GM19452 (cell line): ENCODE data around the gene ZBTB42.
"Not testable (repeated sequence)": the region's sequence is repeated elsewhere in the genome, so short reads cannot be mapped to it uniquely, and the experiment has no call there.

Experiments used
- ATAC-seq: cut with Tn5 transposase; IDR thresholded peaks from one replicate; pipeline ENCODE4 v1.9.1; 2021; ENCODE audit not compliant: unreplicated experiment

The ZBTB42 gene

GRCh38 chr14:104806625-104807465, 5.9 kb downstream of the ZBTB42 start:
- no peak for ATAC-seq

GRCh38 chr14:104808456-104808855, 7.6 kb downstream of the ZBTB42 start:
- no peak for ATAC-seq

- ATAC-seq: no peak
These were observed 9.4 kb downstream of the ZBTB42 start for GRCh38 chr14:104810316-104810715.

DNA sequence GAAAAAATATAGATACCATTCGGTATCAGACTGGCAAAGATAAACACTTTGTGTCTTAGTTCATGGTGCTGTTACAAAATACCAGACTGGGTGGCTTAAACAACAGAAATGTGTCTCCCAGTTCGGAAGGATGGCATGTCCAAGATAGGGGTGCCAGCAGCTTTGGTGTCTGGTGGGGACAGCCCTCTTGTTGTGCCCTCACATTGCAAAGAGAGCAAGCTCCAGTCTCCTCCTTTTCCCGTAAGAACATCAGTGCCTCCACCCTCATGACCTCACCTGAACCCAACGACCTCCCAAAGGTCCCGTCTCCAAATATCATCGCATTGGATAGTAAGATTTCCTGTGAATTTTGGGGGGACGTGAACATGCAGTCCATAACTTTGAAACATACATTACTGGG, 12.4 kb downstream of the ZBTB42 start:
- no peak for ATAC-seq

DNA sequence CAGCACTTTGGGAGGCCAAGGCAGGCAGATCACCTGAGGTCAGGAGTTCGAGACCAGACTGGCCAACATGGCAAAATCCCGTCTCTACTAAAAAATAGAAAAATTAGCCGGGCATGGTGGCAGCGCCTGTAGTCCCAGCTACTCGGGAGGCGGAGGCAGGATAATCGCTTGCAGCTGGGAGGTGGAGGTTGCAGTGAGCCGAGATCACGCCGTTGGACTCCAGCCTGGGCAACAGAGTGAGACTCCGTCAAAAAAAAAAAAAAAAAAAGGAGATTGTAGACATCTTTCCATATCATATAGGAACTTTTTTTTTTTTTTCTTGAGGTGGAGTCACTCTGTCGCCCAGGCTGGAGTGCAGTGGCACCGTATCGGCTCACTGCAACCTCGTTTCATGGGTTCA, 13.8 kb downstream of the ZBTB42 start:
- ATAC-seq: not testable (repeated sequence)

DNA sequence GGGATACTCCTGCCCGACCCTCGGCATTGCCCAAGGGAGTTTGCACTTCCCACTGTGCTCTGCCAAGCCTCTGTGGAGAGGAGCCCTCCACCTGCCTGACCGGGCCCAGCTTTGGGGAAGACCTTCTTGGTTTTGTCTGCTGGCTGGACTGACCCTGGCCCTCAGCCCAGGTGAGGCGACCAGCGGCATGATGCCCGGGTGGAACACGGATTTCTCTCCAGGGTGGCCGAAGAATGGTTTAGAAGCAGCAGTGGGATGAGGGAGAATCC, 15.6 kb downstream of the ZBTB42 start:
- peak; percentile 2 for ATAC-seq

DNA sequence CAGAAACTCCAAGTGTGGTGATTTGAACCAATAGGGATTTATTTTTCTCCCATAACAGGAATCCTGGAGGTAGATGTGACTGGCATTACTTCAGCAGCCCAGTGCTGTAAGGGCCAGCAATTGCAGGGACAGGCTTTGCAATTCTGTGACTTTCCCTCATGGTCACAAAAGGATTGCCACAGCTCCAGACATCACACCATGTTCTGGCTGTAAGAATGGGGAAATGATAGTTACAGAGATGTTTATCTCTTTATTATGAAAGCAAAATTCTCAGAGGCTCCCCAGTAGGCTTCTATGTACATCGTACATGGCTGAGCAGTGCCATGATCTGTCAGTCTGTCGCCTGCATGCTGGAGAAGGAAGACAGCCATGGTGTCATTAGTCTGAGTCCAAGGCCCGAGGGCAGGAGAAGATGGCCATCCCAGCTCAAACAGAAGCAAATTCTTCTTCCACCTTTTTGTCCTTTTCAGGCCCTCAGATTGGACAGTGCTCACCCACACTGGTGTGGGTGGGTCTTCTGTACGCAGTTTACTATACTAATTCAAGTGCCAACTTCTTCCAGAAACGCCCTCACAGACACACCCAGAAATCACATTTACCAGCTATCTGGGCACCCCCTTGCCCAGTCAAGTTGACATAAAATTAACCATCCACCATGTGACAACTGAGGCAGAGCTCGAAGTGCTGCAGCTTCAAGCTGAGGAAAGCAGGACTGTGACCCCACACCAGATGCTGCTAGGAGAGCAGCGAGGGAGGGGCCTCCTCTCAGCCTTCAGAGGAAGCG, 17.2 kb downstream of the ZBTB42 start:
- ATAC-seq: no peak

GRCh38 chr14:104818714-104819161, 17.8 kb downstream of the ZBTB42 start:
- ATAC-seq: no peak

DNA sequence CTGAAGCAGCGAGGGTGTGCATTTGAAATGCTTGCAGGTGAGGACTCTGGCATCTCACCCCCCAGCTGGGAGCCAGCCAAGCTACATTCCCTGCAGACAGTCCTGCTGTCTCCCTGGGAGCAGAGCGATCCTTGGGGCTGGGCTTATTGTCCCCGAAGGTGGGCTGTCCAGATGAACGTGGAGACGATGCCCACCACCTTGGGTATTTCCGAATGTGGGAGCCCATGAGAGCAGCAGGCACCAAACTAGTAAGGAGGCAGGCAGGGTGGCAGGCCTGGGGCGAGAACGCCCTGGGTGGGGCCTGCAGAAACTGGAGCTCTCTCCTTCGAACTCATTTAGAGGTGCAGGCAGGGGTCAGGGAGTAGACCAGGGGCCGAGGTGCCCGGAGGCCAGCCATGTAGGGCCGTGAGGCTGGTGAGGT, 18.5 kb downstream of the ZBTB42 start:
- ATAC-seq: no peak

GRCh38 chr14:104820669-104821228, 19.8 kb downstream of the ZBTB42 start:
- ATAC-seq: no peak

GRCh38 chr14:104821229-104821945, 20.5 kb downstream of the ZBTB42 start:
- no peak for ATAC-seq

- ATAC-seq: no peak
These were observed 21.2 kb downstream of the ZBTB42 start for GRCh38 chr14:104821971-104822608.

DNA sequence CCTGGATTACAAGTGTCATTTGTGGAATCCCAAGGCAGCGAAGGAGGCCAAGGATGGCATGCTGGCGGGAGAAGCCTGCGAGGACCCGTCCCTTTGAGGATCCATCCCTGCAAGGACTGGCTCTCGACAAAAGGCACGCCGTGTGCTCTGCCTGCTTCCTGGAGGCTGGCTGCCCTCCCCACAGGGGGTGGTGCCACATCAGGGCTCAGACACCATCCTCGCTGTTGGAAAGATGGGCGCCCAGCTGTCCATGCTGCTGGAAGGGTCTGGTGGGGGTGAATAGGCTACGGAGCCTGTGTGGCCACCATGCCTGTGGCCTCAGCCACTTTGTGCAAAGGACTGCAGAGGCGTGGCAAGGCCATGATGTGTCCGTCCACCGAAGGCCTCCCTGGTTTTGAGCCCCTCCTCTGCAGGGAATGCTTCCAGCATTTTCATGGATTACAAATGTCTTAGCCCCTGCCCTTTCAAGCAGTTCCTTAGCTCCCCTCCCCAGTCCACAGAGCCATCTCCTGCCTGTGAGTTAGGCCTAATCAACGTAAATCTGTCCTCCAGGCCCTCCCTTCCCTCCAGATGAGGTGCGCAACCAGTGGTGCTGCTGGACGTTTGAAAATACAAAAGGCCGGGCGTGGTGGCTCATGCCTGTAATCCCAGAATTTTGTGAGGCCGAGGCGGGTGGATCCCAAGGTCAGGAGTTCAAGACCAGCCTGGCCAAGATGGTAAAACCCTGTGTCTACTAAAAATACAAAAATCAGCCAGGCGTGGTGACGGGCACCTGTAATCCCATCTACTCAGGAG, 22.1 kb downstream of the ZBTB42 start:
- no peak for ATAC-seq

GRCh38 chr14:104824353-104824997, 23.6 kb downstream of the ZBTB42 start:
- no peak for ATAC-seq

DNA sequence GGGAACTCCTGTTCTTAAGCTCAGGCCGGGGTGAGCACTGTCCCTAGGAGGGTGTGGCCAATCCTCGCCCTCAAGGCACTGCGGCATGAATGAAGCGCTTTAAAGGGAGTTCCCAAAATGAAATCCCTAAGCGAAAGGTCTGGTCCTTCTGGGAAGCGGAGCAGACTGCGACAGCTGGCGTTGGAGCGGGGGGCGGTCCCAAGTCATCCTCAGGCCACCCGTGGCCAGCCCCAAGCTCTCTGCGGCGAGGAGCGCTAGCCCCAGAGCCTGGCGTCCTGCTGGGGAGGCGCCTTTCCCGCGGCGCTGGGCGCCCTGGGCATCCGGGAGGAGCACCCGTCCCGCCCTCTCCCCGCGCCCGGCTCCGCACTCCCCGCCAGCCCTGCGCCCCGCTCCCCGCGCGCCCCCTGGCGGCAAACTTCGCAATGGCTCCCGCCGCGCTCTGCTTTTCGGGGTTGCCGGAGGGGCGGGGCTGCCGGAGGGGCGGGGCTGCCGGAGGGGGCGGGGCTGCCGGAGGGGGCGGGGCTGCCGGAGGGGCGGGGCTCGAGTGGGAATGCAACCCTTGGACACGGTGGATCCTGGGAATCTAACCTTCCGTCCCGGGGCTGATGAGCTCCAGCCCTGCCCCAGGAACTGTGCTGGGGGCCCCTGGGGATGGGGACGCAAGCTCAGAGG, 25.4 kb downstream of the ZBTB42 start:
- peak; percentile 82 for ATAC-seq

- ATAC-seq: no peak
These were observed 25.9 kb downstream of the ZBTB42 start for GRCh38 chr14:104826861-104827176.

DNA sequence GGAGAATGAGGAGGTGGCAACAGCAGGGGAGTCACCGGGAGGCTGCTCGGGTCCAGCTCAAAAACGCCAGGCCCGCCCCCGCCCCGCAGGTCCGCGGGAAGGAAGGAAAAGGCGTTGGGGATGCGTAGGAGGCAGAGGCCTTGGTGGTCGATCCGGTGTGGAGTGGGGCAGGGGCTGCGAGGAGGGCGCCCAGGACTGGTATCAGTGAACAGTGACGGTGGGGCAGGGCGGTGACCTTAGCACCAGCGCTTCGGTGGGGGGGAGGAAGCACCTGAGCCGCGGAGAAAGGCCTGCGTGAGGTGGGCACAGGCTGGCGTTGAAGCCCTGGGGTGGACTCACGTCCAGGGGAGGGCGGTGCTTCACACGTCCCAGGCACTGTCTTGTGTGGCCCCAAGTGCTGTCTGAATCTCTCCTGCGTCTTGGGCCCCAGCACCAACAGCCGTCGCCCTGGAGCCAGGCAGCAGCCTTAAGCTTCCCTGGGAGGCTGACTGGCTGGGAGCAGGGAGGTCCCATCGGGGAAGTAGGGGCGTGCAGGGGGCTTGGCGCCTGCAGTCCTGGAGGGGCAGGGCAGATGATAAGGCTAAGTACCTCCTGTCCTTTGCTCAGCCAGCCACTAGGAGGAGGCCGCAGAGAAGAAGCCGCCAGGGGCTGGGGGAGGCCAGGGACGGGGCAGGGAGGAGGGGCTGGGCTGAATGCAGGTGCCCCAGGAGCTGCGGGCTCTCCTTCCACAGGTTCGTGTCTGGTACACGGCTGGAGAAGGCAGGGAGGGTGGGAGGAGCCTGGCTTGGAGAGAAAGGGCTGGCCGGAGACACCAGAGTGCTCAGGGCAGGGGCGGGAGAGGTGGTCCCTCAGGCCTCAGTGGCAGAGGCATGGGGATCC, 26.5 kb downstream of the ZBTB42 start:
- ATAC-seq: no peak

DNA sequence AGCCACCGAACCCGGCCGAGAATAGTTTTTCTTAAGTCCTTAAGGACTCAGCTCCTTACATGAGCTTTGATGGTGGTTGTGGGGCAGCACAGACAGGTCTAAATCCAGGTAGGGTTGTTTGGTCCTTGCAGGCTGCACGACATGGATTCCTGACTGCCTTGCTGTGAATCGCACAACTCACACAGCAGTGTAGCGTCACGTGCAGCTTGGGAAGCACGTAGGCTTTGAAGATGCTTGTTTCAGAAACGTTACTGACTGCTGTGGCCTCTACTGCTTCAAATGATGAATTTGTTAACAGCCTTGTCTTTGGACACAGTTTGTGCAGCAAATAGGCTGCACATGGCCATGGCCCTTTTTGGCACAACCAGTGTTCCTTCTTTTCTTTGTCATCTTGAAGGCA, 29.9 kb downstream of the ZBTB42 start:
- ATAC-seq: no peak
